GM21619 (cell line): ENCODE measurements around the gene DSG4.
"Not testable (repeated sequence)": the region's sequence is repeated elsewhere in the genome, so short reads cannot be mapped to it uniquely, and the experiment has no call there.

Source experiments
- ATAC-seq: cut with Tn5 transposase; IDR thresholded peaks from one replicate; pipeline ENCODE4 v1.9.1; 2021; ENCODE audit not compliant: unreplicated experiment

DSG4 gene, protein sequence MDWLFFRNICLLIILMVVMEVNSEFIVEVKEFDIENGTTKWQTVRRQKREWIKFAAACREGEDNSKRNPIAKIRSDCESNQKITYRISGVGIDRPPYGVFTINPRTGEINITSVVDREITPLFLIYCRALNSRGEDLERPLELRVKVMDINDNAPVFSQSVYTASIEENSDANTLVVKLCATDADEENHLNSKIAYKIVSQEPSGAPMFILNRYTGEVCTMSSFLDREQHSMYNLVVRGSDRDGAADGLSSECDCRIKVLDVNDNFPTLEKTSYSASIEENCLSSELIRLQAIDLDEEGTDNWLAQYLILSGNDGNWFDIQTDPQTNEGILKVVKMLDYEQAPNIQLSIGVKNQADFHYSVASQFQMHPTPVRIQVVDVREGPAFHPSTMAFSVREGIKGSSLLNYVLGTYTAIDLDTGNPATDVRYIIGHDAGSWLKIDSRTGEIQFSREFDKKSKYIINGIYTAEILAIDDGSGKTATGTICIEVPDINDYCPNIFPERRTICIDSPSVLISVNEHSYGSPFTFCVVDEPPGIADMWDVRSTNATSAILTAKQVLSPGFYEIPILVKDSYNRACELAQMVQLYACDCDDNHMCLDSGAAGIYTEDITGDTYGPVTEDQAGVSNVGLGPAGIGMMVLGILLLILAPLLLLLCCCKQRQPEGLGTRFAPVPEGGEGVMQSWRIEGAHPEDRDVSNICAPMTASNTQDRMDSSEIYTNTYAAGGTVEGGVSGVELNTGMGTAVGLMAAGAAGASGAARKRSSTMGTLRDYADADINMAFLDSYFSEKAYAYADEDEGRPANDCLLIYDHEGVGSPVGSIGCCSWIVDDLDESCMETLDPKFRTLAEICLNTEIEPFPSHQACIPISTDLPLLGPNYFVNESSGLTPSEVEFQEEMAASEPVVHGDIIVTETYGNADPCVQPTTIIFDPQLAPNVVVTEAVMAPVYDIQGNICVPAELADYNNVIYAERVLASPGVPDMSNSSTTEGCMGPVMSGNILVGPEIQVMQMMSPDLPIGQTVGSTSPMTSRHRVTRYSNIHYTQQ

DNA sequence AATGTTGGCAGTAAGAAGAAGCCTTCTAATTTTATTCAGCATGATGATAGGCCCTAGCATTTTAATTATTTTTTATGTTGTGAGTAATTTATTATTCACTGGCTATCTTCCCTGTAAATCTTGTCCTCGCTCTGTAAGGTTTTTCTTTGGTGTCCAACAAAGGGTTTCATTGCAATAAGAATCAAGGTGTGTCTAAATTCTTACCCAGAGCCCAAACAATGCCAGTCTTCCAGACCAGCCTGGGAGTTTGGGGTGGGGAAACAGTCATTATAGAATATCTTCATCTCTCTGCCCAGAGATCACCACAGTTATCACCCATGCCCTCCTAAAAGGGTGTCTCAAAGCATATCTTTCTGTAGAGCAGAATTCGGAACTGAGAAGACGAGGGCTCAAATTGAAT is at the start of gene DSG4:
Gene DSG4, plus strand, starts transcription at position 301 of the 400 bp plus-strand sequence. CDS start 135 bp downstream, outside the sequence.
- no peak for ATAC-seq

DNA sequence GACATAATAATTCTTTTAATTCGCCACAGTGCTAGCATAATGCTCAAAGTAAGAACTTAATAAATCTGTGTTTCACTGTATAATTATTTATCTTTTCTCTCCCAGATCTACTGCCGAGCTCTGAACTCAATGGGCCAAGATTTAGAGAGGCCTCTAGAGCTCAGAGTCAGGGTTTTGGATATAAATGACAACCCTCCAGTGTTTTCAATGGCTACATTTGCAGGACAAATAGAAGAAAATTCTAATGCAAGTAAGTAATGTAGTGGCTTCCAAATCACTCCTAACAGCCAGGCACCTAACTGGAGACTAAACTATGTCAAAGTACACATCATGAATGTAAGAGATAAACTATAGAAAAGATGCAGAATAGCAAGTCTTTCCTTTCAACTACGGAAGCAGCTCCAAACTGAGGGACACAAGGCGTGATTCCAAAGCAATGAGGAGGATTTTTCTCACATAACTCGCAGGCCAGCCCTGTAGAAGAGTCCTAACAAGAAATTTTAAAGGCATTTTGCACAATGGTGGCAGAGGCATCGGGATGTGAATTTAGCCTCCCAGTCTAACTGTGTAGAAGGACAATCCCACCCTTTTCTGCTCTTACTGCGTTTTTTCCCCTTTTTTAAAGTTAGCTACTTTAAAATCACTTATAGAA is 46.7 kb upstream of the DSG4 start:
- no peak for ATAC-seq

DNA sequence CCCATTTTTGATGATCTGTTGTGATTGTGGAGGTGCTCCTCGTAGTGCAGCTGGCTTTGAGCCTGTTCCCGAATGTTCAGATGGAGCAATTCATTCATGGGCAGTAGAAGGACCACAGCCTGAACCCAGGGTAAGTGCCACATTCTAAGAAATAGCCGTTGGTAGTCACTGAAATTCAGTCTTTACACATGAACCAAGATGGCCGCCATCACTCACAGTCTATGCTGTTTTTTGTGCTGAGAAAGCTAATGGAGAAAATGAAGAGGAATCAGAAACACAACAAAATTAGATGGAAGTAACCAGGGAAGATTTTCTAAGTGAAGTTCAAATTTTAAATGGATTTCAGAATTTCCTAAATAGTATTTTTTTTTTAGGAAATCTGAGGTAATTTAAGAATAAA is 33.1 kb upstream of the DSG4 start:
- no peak for ATAC-seq

DNA sequence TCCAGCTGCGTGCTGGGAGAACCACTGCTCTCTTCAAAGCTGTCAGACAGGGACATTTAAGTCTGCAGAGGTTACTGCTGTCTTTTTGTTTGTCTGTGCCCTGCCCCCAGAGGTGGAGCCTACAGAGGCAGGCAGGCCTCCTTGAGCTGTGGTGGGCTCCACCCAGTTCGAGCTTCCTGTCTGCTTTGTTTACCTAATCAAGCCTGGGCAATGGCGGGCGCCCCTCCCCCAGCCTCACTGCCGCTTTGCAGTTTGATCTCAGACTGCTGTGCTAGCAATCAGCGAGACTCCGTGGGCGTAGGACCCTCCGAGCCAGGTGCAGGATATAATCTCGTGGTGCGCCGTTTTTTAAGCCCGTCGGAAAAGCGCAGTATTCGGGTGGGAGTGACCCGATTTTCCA is 23.2 kb upstream of the DSG4 start:
- not testable (repeated sequence) for ATAC-seq

DNA sequence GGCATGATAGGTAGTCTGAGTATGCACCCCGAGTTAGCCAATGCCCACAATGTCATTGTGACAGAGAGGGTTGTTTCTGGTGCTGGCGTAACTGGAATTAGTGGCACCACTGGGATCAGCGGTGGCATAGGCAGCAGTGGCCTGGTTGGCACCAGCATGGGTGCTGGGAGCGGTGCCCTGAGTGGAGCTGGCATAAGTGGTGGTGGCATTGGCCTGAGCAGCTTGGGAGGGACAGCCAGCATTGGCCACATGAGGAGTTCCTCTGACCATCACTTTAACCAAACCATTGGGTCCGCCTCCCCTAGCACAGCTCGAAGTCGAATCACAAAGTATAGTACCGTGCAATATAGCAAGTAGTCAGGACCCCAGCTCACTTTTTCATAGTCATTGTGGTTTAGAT is 21.6 kb upstream of the DSG4 start:
- no peak for ATAC-seq

DNA sequence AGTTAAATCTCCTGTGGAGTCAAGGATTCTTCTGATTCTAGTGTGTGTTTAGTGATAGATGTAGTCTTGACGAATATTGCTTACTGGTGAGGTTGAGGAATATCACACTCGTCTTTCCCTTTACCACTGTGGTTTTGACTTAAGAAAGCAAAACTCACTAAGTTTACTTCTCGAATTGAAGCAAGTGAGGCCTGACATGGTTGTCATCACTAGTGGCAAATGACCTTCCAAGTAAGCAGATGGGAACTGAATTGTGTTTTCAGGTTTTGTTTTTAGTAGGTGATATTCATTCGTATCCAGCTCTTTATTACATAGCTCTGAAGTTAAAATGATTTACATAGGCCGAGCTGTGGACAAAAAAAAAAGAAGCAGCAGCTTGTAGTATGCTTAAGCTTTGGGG is 20.6 kb upstream of the DSG4 start:
- ATAC-seq, result no peak

DNA sequence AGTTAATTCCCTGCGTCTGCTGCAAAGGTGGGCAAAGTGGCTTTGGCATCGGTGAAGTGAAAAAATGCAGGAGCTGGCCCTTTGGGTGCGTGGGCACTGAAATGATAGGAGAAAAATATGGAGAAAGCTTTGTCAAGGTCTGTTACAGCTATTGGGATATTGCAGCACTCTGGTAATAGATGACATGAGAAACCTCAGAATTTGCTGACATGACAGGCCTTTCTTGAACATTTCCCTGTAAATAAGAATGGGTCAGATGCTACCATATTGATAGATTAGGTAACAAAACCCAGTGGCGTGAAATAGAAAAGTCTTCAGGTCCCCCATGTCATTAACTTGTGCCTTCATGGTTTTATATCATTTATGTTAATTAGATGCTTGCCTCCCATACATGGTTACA is 12.4 kb upstream of the DSG4 start:
- no peak for ATAC-seq

DNA sequence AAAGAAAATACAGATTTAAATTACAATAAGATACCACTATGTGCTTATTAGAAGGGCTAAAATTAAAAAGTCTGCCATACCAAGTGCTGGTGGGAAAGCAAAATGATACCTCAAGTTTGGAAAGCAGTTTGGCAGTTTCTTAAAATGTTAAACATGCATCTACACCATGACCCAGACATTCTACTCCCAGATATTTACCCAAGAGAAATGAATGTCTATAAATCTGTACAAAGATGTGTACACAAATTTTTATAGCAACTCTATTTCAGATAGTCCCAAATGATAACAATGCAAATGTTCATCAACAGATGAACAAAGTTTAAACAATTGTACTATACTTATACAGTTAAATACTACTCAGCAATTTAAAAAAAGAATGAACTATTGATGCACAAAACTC is 7.1 kb upstream of the DSG4 start:
- no peak for ATAC-seq

DNA sequence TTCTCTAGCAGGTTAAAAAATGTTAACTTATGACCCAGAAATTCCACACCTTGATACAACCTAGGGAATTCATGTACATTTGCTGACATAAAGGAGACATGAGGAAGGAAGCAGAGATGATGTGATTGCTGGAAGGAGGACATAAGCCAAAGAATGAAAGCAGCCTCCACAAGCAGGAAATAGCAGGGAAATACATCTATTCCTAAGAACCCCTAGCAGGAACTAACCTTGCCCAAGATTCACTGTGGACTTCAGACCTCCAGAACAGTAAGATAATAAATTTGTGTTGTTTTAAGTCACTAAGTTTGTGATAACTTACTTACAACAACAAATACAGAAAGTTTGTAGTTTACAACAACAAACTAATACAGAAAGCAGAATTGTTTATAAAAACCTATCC is 4.6 kb upstream of the DSG4 start:
- no peak for ATAC-seq

DNA sequence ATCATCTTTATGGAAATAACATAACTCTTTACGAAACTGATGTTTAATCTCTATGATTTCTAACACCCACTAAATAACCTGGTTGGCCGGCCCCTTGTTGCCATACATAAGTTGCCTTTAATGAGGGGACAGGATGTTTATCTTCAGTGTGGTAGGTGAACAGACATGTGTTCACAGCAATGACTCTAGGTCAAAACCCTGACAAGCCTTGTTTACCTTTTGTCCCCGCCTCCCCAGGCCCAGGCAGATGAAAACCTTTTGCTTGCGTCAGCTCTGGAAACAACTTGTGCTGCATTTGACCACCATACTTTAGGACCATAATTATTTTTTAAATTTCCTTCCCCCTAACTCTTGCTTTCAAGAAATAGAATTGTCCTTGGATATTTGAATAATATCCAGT is 2.9 kb upstream of the DSG4 start:
- no peak for ATAC-seq

DNA sequence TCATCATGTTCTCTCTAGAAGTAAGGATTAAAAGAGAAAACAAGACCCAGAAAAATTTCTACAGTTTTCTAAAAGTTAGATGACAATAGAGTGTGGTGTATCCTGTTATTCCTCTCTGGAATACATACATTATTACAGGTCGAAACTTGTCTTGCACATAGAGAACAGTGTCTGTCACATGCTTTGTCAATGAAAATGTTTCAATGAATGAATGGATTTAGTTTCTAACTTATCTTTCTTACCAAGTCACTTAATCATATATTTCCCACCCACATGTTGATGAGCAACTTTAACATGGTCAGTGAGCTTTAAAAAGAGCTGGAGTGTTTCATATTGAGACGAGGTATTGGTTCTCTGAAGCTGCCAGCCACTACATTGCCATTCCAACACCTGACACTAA is 4.3 kb downstream of the DSG4 start:
- no peak for ATAC-seq

DNA sequence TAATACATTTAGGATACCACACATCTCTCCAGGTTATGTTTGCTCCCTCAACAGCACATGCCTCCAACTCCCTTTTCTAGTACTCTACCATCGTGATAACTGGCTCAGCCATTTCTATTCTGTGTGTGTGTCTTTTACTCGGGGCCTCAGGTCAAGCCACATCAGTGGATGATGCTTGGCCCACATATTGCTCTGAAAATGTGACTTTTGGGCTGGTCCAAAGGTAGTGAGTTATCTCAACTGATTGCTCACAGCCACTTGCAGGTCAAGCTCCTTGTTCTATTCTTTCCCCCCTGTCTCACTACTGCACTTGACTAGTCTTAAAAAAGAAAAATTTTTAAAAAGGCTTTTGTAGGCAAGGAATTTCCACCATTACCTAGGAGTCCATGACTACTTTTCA is 5.5 kb downstream of the DSG4 start:
- ATAC-seq, result no peak

DNA sequence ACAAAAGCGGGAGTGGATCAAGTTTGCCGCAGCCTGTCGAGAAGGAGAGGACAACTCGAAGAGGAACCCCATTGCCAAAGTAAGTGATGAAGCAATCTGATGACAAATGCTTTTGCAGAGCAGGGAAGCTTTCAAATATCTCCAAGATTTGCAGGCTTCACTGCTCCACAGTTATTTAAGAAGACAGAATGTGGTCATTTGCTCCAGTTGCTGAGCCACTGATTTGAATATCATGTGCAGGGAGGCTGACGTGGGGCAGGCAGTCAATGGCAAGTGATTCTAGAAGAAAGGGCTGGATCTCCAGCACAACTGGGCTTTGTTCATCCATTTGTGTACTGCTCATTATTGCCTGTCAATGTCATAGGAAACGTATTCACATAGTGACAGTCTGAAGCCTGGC is 10.2 kb downstream of the DSG4 start:
- ATAC-seq, result no peak

DNA sequence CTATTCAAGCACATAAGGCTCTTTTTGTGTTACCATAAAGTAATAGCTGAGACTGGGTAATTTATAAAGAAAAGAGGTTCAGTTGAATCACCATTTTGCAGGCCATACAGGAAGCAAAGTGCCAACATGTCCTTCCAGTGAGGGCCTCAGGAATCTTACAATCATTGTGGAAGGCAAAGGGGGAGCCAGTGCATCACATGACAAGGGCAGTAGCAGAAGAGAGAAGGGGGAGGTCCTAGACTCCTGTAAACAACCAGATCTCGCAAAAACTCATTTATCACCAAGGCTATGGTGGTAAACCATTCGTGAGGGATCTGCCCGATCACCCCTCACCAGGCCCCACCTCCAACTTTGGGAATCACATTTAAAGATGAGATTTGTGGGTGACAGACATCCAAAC is 16.7 kb downstream of the DSG4 start:
- ATAC-seq, result no peak

DNA sequence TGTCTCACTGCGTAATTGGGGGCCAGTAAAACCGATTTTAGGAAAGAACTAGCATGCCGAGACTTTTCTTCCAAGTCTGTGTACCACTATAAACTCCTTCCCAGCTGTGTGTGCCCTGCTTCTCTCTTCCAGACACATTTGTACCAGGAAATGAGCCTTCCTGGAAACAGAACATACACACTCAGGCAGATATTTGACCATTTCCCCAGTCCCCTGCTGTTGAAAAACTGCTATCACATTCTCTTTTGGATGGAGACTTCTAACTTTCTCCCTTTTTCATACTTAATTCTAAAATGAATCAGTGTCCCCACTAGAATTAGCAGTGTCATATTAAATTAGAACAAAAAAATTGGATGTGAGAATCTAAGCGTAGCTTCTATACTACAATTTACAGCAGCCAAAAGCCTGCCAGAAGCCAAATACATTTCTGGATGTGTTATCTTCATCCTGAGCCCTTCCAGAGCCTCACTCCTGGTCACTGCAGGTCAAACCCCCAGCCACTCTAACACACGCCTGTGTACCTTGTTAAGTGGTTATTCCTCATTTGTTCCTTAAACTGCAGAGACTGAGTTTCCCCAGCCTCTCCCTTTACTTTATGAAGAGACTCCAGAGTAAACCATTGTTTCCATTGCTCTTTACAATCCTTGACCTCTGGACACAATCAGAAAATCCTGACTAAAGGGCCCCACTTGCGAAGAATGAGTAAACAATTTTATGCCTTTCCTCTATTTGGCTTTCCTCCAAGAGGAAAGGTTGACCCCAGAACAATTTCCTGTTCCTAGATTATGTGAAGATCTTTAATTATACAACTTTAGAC is 20.4 kb downstream of the DSG4 start:
- ATAC-seq, result no peak

DNA sequence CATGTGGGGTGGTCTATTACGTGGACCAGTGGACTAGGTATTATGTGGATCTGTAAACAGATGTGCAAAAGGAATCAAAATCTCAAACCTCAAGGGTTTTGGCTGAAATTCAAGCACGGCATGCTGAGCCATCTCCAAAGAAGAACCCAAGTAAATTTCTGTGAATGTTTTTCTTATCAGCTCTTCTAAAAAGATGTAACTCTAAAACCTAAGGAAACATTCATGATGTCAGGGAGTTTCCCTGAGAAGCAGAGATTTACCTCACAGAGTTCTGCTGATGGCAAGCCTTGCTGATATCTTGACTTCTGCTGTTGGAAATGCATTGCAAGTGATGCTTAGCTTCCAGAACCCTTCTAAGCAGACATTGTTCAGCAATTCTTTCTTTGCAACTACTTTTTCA is 21.6 kb downstream of the DSG4 start:
- no peak for ATAC-seq

DNA sequence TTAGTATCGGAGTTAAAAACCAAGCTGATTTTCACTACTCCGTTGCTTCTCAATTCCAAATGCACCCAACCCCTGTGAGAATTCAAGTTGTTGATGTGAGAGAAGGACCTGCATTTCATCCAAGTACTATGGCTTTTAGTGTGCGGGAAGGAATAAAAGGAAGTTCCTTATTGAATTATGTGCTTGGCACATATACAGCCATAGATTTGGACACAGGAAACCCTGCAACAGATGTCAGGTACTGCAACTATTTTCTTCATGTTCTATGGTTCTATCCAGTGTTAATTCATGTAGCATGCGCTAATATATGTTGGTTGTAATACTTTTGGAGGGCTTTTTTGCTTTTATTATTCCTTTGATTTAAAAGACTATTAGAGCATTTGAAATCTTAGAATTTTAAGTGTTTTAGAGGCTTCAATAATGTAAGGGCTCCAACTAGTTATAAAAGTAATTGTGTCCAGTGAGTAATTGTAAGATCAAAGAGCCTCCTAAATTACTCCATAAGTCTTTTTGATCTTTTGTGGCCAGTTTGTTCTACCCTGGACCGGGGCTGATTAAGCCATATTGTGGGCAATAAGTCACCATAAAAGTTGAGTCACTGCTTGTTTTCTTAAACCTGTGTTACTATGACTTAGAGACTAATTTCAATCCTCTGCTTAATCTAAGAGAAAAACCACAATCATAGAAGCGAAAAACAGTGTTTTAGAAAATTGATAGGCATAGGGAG is 22.9 kb downstream of the DSG4 start:
- ATAC-seq, result no peak

DNA sequence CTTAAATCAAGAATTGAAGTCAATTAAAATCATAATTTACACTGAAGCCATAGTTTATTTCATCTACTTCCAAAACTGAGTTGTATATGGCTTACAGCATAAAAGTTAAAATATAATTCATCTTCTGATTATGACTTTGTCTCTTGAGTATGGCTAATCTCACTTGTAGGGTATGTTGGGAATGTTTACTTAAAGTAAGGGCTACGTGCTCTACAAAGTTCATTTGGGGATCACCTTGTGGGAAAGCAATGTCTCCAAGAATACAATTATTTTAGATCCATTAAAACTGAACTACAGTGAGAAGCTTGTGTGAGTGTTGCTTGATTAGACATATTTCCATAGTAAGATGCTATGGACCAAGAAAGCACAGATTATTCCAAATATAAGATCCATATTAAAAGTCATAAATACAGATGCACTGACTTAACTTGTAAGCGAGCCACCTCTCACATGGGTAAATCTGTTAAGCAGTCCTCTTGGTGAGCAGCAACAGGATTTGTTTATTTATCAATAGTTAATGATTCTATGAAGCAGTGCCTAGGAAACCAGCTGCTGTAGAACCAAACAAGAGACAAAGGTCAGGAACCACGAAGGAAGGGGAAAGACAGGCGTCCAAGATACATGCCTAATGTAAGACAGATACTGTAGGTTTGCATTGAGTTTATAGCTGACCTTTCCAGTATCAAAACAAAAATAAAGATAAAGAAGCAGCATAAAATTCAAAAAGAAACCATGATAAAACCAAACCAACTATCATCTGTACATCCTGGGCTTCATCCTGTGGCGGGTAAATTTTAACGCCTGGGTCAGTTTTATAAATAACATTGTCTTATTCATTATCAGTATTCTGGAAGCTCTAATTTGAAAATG is 24.8 kb downstream of the DSG4 start:
- ATAC-seq, result no peak

DNA sequence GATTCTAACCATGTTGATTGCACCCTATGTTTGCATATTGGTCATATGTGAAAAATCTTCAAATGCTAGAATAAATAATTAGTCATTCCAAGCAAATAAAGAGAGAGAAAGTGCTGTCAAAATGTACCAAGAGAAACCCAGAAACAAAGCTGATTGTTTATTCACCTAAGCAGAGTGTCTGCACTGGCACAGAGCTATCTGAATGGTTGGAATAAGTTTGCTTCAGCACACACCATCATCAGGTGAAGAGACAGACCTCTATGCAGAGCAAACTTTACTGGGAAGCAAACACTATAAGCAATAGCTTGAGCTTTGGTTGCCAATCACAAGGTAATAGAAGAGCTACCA is 25.4 kb downstream of the DSG4 start:
- ATAC-seq, result no peak
